GM12878 (cell line): Measurements from ENCODE around the gene LIN7A. TPM values are rescaled to one million over a fixed set of nuclear protein-coding genes. Genes with fewer than 3 reads are reported as not detected.

Experiments used
- ATAC-seq: fragments of 200-7000 bp; cut with Tn5 transposase; 3 replicates; pipeline ENCODE4 v1.9.1; 2020; ENCODE audit warnings: mild to moderate bottlenecking, moderate library complexity
- BruUV-seq: library from RNA; stranded (reverse); fragments of 400-500 nt; replicated peaks from 2 replicates; lab custom pipeline; 2021; lab: Mats Ljungman, UMichigan
- CTCF ChIA-PET: fragments of 300-600 bp; sonication (Branson Sonifier 250); formaldehyde crosslinking; extraction: SDS; loops from one replicate; lab custom pipeline; 2021; ENCODE audit warnings: inconsistent platforms; lab: Yijun Ruan, JAX
- POLR2A ChIA-PET: fragments of 350-600 bp; formaldehyde crosslinking; extraction: SDS; loops from one replicate; lab custom pipeline; 2021; ENCODE audit warnings: inconsistent platforms; lab: Charles Lee
- RAD21 ChIA-PET: fragments of 300-600 bp; sonication (Branson Sonifier 250); formaldehyde crosslinking; loops from one replicate; lab custom pipeline; 2023; ENCODE audit warnings: antibody characterized with exemption; ENCODE audit not compliant: unreplicated experiment; lab: Charles Lee
- SMC1A ChIA-PET: fragments of 300-600 bp; sonication (Branson Sonifier 250); formaldehyde crosslinking; loops from one replicate; lab custom pipeline; 2023; ENCODE audit not compliant: unreplicated experiment, uncharacterized antibody; lab: Charles Lee
- DNase-seq: peaks from one replicate; pipeline ENCODE4 v3.0.0-alpha.2; 2011; ENCODE audit warnings: low read depth, low spot score
- FAIRE-seq: peaks from 3 replicates; lab custom pipeline; 2011; peaks lifted over from hg19 to GRCh38; lab: Jason Lieb, UNC
- H2AFZ ChIP-seq: 2 replicates; pipeline ENCODE4 v1.6.0; 2011; ENCODE audit warnings: low read depth, low read length, control low read depth; ENCODE audit not compliant: control insufficient read depth
- H3K27ac ChIP-seq: 2 replicates; pipeline ENCODE4 v1.5.1; 2011; ENCODE audit warnings: control low read depth; ENCODE audit not compliant: control insufficient read depth, insufficient read depth
- H3K27me3 ChIP-seq, 2 experiments: replicated peaks in 1 of 2; 2 replicates each; pipeline versions ENCODE4 v1.6.0 to v1.6.1; 2011; ENCODE audit warnings: low read length in 1 of 2; ENCODE audit not compliant: control insufficient read depth in 2 of 2, insufficient read depth in 2 of 2
- H3K36me3 ChIP-seq, 2 experiments: 2 replicates each; pipeline ENCODE4 v1.5.1; 2011; ENCODE audit warnings: low read length in 1 of 2; ENCODE audit not compliant: control insufficient read depth in 2 of 2, insufficient read depth in 2 of 2
- H3K4me1 ChIP-seq: 2 replicates; pipeline ENCODE4 v1.6.1; 2011; ENCODE audit warnings: mild to moderate bottlenecking, low read length, moderate library complexity, mixed read lengths; ENCODE audit not compliant: control insufficient read depth, insufficient read depth
- H3K4me2 ChIP-seq: 2 replicates; pipeline ENCODE4 v1.6.0; 2011; ENCODE audit warnings: control low read depth; ENCODE audit not compliant: control insufficient read depth, insufficient read depth
- H3K4me3 ChIP-seq: fragments of 200-600 bp; sonication (generic); 2 replicates; pipeline ENCODE4 v1.5.1; 2016
- H3K79me2 ChIP-seq: 2 replicates; pipeline ENCODE4 v1.6.0; 2011; ENCODE audit warnings: low read length; ENCODE audit not compliant: control insufficient read depth, insufficient read depth
- H3K9ac ChIP-seq: 2 replicates; pipeline ENCODE4 v1.8.0; 2011; ENCODE audit warnings: low read length, control low read depth, mixed read lengths; ENCODE audit not compliant: control insufficient read depth, insufficient read depth
- H3K9me3 ChIP-seq: replicated peaks from 3 replicates; pipeline ENCODE4 v1.5.1; 2011; ENCODE audit warnings: mild to moderate bottlenecking, low read length; ENCODE audit not compliant: control insufficient read depth, insufficient read depth
- H4K20me1 ChIP-seq: 2 replicates; pipeline ENCODE4 v1.6.0; 2011; ENCODE audit not compliant: control insufficient read depth, insufficient read depth
- CEBPB ChIP-seq, 2 experiments: fragments of 150-350 bp in 1 of 2; IDR thresholded peaks; 2 replicates each; pipeline ENCODE4 v1.6.1; 2012 to 2014; ENCODE audit warnings: low read depth in 2 of 2, low read length in 2 of 2, borderline replicate concordance in 1 of 2, inconsistent platforms in 1 of 2
- POLR2AphosphoS5 ChIP-seq: IDR thresholded peaks from 2 replicates; pipeline ENCODE4 v1.6.1; 2011; ENCODE audit warnings: mild to moderate bottlenecking, low read length, inconsistent platforms
- in situ Hi-C: fragments of 300-500 bp; cut with MboI; formaldehyde crosslinking; loops from 9 replicates; pipeline ENCODE4 v1.14.3; 2018; ENCODE audit warnings: mixed read lengths
- intact Hi-C: fragments of 100-400 bp; cut with micrococcal nuclease; formaldehyde crosslinking; loops from one replicate; pipeline ENCODE4 v1.14.2; 2022; ENCODE audit not compliant: unreplicated experiment
- polyA plus RNA-seq, 11 experiments: library from polyadenylated mRNA; depleted of rRNA in 4 of 11; unstranded in 6 of 11; stranded (reverse) in 5 of 11; fragments of >200 nt; fragmentation: Nextera tagmentation in 4 of 11; fragmentation: Illumina TruSeq in 1 of 11; extraction: Ambion mirVana in 4 of 11; extraction: Trizol in 1 of 11; gene quantifications; 1 replicate in 1 of 11; 2 replicates in 10 of 11; pipeline versions ENCODE4 v1.2.1 to v1.2.3, GENCODE V29; 2011 to 2016; ENCODE audit warnings: inconsistent platforms in 2 of 11, missing spikeins in 2 of 11, low read depth in 1 of 11
- total RNA-seq, 4 experiments: library from RNA; depleted of rRNA in 3 of 4; stranded (reverse); fragments of >200 nt in 3 of 4; fragmentation: Illumina TruSeq in 1 of 4; extraction: Trizol in 1 of 4; gene quantifications; 2 replicates each; pipeline versions ENCODE4 v1.2.1 to v1.2.3, GENCODE V29; 2013 to 2021
- TF ChIP-seq, protein P1 (sequence below): fragments of 450-650 bp; IDR thresholded peaks from 2 replicates; pipeline ENCODE4 v1.6.1; 2017; ENCODE audit warnings: mild to moderate bottlenecking, moderate library complexity

The LIN7A gene
- total and polyA plus RNA-seq, 10 of the 15 experiments (the other 5 are each of a cell fraction or from before 2014, with no cell fraction given) = 0.04 to 0.93 (median 0.35) TPM; not detected in 1

DNA sequence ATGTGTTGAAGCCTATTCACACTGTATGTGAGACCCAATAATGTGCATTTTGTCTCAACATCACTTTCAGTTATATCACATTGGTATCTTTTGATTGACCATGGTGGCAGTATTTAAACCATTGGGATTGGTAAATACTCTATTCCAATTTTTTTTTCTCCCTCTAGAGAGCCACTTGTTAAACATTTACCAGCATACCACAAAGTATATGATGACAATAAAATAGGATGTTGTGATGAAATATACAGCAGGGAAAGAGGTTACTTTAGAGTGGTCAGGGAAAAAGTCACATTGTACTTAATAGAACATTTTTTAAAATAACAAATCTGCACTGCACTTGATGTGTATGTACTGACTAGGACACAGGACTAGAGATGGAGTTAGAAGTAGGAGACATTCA, 5.6 kb upstream of the LIN7A start:
- ChIA-PET POLR2A (interaction anchor here (0.7 kb wide), 1 partner anchor 144 kb away, joined by 3 read pairs; no protein-coding TSS in a partner anchor), CTCF (no interaction called here), RAD21 (no interaction called here), SMC1A (interaction anchor here (0.6 kb wide), 1 partner anchor 731 kb away, joined by 5 read pairs; no protein-coding TSS in a partner anchor)
- FAIRE-seq (no peak), DNase-seq (no peak), ATAC-seq (no peak)
- H3K4me3 ChIP-seq = no peak overlapping the region
- H3K4me1 ChIP-seq = no peaks in the 10 kb centered on the region
- in situ Hi-C loops = no loop called here
- H3K4me2 ChIP-seq = no peak overlapping the region
- intact Hi-C loops = loop anchor here (5.0 kb wide), 1 partner anchor 351 kb away; no protein-coding TSS in a partner anchor
- no peaks in the 10 kb centered on the region for H3K9me3 ChIP-seq
- TF ChIP-seq, protein P1, sequence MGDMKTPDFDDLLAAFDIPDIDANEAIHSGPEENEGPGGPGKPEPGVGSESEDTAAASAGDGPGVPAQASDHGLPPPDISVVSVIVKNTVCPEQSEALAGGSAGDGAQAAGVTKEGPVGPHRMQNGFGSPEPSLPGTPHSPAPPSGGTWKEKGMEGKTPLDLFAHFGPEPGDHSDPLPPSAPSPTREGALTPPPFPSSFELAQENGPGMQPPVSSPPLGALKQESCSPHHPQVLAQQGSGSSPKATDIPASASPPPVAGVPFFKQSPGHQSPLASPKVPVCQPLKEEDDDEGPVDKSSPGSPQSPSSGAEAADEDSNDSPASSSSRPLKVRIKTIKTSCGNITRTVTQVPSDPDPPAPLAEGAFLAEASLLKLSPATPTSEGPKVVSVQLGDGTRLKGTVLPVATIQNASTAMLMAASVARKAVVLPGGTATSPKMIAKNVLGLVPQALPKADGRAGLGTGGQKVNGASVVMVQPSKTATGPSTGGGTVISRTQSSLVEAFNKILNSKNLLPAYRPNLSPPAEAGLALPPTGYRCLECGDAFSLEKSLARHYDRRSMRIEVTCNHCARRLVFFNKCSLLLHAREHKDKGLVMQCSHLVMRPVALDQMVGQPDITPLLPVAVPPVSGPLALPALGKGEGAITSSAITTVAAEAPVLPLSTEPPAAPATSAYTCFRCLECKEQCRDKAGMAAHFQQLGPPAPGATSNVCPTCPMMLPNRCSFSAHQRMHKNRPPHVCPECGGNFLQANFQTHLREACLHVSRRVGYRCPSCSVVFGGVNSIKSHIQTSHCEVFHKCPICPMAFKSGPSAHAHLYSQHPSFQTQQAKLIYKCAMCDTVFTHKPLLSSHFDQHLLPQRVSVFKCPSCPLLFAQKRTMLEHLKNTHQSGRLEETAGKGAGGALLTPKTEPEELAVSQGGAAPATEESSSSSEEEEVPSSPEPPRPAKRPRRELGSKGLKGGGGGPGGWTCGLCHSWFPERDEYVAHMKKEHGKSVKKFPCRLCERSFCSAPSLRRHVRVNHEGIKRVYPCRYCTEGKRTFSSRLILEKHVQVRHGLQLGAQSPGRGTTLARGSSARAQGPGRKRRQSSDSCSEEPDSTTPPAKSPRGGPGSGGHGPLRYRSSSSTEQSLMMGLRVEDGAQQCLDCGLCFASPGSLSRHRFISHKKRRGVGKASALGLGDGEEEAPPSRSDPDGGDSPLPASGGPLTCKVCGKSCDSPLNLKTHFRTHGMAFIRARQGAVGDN = no peak
- TF ChIP-seq POLR2AphosphoS5 (no peak), CEBPB (IDR thresholded peaks at IDR 0.05; ENCODE audit: borderline replicate concordance in 1 of 2, low read depth in 2 of 2, low read length in 2 of 2) (no peak)
- no peaks in the 10 kb centered on the region for H4K20me1 ChIP-seq
- H3K79me2 ChIP-seq = no peaks in the 10 kb centered on the region
- no peak overlapping the region for H3K9ac ChIP-seq
- no TSS peak for BruUV-seq
- H3K36me3 ChIP-seq = no peaks in the 10 kb centered on the region
- H3K27ac ChIP-seq = no peak overlapping the region
- no peak overlapping the region for H2AFZ ChIP-seq
- no peaks in the 10 kb centered on the region; a peak in 1 of 4 replicates for H3K27me3 ChIP-seq
